NCI-H1436 treated with DMSO at 0.1 percent for 48 hours (cell line): ENCODE data around the gene IGDCC3.

Experiments
- DNase-seq: peaks from one replicate; lab custom pipeline; 2025; lab: John Stamatoyannopoulos, UW

Gene IGDCC3

DNA sequence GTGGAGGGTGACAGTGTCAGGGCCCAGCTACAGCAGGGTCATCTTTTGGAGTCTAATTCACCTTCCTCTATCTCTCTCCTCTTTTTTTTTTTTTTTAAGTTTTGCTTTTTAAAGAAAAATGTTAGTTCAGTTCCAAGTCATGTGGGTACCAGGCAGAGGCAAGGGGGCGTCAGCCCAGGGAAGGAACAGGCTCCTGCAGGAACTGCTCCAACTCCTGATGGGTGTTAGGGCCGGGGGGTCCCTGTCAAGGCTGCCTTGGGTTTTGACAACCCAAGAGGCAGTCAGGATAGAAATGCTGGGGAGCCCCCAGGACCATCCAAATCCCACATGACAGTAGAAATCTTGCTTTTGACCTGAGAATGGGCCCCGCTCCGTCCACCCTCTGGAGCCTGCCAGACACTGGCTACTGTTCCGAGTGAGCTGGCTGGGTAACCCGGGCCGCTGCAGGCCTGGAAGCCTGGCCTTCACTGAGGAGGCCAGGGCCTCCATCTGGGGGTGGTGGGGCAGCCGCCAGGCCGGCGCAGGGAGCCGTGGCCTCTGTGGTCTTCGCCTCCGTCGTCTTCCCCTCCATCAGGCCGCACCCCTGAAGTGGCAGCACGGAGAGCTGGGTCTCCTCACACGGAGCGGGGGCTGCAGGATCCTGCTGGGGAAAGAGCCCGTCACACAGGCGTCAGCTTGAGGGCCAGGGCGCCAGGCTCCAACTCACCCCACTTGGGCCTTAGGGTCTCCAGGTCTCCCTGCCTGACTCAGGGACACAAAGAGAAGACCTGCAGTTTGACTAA is 49.1 kb downstream of the IGDCC3 start:
- no peak for DNase-seq

DNA sequence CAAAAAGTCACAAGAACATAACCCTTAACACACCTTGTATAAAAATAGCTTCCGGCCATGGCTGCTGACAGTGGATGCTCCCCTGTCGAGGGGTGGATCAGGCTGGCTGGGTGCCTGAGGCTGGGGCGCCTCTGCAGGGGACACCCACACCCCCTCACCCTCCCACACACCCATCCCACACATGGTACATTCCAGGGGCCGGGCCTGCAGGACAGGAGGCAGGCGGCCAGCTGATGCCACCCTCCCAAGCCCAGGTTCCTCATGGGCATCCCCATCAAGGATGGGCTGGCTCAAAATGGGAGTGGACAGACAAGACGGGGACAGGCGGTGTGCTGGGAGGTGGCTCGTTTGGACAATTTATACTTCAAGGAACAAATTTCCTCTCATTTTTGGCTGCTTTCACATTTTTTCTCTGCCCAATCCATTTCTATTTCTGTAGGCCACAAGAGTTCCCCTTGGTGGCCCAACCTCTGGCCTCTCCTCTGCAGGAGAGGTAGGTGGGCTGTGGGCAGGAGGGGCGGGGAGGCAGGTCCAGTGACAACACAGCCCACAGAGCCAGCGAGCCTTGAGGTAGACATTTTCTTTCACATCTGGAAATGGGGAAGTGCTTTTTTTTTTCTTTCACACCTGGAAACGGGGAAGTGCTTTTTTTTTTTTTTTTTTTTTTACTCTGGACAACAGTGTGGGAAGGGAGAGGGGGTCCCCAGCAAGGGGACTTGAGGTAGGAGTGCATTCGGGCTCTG is 50.0 kb downstream of the IGDCC3 start:
- no peak for DNase-seq

DNA sequence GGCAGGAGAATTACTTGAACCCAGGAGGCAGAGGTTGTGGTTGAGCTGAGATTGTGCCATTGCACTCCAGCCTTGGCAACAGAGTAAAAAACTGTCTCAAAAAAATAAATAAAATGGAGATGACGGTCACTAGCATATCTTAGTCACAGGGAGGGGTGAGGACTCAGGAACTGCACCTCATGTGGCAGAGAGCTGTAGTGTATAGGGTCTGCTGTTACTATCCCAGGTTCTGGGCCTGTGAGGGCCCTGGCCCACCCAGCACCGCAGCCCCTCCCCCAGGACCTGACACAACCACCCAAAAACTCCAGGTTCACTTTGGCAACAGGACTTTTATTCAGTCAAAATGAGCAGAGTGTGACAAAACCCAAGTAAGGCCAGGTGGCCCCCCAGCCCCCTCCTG is 51.0 kb downstream of the IGDCC3 start:
- no peak for DNase-seq

DNA sequence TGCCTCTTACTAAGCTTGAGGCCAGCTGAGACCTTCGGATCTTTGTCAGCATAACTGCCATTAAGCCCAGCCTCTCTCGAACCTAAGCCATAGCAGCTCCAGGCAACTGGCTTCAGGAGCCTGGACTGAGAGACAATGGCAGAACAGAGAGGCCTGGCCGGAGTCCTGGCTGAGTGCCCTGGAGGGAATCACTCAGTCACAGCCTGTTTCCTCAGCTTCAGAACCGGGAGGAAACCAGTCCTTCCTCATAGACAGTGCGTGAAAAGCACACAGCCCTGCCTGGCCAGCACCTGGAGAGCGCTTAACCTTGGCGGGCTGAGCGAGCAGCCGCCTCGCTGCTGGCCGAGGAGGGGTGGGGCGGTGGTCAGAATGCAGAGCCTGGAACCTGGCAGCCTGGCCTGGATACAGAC is 51.7 kb downstream of the IGDCC3 start:
- no peak for DNase-seq

DNA sequence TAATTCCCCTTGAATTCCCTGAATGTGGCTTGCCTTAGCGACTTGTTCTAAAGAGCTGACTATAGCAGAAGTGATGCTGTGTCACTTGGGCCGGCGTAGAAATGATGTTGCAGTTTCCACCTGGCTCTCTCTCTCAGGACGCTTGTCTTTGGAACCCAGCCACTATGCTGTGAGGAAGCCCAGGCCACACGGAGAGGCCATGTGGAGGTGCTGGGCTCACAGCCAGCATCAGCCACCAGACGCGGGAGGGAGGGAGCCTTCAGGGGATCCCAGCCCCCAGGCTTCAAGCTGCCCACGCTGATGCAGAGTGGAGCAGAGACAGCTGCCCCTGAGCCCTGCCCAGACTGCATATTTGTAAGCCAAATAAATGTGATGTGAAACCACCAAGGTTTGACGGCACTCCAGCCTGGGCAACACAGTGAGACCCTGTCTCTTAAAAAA is 54.7 kb downstream of the IGDCC3 start:
- DNase-seq: no peak

DNA sequence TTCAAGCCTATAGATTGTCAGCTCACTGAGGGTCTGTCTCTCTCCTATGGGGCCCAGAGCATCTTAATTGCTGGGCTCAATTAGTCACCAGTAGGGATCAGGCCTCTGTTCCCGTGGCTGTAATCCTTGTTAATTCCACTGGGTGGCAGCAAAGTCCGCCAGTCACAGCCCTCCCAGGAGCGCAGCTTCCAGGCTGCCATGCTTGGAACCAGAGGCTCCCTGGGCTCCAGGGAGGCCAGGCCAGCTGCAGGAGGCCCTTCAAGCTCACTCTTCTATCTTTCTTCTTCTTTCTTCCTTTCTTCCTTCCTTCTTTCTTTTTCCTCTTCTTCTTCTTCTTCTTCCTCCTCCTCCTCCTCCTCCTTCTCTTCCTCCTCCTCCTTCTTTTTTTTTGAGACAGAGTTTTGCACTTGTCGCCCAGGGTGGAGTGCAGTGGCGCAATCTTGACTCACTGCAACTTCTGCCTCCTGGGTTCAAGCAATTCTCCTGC is 58.9 kb downstream of the IGDCC3 start:
- DNase-seq: peak; percentile 25

DNA sequence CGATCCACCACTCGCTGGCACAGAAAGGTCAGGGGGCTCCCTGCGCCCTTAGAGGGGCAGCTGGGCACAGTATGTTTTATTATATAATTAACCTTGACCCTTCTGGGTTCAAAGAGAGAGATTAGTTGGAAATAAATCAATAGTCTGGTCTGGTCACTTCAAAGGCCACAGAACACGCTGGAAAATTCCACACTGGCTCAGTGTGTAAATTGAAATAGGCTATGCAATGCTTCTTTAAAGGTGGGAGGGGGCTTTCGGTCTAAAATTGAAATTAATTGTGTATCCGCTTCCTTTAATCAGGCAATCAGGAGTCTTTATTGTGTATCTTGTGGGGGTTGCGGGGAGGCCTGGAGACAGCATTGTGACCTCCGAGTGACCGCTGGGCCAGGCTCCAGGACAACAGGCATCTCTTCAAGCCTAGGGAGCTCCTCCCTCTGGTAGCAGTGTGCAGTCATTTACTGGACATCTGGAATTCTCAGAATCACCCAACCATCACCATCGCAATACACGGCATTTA is 65.3 kb downstream of the IGDCC3 start:
- DNase-seq: no peak

DNA sequence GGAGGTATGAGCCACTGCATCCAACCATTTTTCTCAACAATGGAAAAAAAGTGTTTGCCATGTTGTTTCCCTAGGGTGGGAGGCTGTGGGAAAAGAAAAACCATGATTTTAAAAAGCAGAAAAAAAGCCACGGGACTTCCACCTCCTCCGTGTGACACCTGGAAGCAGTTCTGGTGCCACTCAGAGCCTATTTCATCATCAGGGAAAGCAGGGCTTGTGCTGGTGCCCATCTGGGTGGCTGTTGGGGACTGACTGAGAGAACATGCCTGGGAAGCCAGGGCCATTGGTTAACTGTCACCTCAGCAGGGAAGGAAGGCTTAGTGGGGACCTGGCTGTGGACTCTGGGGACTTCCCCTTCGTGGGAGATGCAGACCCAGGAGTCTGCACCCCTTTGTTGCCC is 66.0 kb downstream of the IGDCC3 start:
- DNase-seq: no peak

DNA sequence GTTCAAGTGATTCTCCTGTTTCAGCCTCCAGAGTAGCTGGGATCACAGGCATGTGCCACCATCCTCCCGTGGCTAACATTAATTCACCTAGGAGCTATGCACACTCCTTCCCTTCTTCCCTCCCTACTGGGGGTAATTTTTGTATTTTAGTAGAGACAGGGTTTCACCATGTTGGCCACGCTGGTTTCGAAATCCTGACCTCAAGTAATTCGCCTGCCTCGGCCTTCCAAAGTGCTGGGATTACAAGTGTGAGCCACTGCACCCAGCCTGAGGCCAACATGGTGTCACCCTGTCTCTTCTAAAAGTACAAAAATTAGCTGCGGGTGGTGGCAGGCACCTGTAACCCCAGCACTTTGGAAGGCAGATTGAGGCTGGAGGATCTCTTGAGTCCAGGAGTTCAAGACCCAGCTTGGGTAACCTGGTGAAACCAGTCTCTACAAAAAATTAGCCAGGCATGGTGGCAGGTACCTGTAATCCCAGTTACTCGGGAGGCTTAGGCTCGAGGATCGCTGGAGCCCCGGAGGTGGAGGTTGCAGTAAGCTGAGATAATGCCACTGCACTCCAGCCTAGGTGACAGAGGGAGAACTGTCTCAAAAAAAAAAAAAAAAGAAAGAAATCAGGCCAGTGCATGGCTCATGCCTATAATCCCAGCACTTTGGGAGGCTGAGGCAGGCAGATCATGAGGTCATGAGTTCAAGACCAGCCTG is 67.2 kb downstream of the IGDCC3 start:
- DNase-seq: no peak

DNA sequence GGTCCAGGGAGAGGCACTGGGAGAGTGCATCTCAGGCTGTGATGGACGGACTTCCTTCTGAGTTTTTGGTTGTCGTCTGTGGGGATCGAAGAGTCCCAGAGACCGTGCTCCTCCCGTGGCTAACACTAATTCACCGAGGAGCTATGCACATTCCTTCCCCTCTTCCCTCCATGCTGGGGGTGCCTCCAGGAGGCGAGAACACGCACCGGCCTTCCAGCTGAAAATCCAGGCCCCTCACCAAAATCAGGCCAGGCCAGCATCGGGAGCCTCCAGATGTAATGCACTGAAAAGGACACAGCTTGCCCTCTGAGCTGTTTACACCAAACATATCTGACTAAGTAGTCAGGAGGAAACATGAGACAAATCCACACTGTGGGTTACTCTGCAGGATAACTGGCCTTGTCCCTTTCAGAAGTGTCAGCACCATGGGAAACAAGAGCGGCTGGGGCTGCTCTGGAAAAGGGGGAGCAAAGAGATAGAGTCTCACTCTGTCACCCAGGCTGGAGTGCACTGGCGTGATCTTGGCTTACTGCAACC is 67.9 kb downstream of the IGDCC3 start:
- DNase-seq: no peak

DNA sequence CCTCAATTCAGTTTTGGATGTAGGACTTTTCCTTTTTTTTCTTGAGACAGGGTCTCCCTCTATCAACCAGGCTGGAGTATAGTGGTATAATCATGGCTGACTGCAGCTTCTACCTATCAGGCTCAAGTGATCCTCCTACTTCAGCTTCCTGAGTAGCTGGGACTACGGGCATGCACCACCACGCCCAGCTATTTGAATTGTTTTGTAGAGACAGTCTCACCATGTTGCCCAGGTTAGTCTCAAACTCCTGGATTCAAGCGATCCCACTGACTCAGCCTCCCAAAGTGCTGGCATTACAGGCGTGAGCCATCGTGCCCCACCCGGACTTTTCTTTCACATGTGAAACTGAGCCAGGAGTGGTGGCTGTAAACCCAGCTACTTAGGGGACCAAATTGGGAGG is 69.8 kb downstream of the IGDCC3 start:
- no peak for DNase-seq

DNA sequence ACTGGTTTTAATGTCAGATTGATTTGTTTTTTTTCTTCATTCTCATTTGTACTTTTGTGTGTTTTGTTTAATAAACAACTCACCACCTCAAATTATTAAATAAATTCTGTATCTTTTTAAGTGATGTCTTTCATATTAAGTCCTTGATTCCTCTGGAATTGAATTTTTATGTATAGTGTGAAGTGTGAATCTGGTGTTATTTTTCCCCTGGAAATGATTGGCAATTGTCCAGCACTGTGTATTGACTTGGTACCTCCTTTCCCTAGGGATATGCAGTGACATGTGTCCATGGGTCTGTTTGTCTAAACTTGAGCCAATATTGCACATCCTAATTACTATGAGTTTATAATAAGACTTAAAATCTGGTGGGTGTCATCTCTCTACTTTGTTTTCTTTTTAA is 71.3 kb downstream of the IGDCC3 start:
- DNase-seq: no peak

DNA sequence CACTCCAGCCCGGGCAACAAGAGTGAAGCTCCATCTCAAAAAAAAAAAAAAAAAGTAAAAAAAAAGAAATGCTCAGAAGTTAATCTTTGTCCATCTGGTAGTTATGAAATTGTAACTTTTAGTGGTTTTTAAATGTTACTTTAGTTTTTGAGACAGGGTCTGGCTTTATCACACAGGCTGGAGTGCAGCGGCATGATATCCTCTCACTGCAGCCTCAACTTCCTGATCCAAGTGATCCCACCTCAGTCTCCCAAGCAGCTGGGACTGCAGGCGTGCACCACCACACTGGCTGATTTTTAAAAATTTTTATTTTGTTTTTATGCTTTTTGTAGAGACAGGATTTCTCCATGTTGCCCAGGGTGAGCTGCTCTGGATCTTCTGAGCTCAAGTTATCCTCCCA is 72.0 kb downstream of the IGDCC3 start:
- no peak for DNase-seq

DNA sequence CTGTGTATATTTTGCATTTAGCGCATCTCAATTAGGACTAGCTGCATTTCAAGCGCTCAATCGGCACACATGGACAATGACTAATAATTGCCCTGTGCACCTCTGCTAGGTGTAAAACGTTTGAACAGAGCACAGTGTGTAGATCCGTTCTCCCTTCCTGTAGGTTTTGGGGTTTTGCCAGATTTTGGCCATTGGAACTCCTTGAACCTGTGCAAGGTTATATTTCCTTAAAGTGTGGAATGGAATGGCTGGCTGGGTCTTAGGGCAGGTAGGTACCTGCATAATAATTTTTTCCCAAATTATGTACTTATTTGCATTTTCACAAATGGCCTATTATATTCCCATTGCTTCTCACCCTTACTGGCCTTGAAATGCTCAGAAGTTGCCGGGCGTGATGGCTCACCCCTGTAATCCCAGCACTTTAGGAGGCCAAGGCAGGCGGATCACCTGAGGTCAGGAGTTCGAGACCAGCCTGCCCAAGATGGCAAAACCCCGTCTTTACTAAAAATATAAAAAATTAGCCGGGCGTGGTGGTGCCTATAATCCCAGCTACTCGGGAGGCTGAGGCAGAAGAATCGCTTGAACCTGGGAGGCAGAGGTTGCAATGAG is 72.5 kb downstream of the IGDCC3 start:
- no peak for DNase-seq

DNA sequence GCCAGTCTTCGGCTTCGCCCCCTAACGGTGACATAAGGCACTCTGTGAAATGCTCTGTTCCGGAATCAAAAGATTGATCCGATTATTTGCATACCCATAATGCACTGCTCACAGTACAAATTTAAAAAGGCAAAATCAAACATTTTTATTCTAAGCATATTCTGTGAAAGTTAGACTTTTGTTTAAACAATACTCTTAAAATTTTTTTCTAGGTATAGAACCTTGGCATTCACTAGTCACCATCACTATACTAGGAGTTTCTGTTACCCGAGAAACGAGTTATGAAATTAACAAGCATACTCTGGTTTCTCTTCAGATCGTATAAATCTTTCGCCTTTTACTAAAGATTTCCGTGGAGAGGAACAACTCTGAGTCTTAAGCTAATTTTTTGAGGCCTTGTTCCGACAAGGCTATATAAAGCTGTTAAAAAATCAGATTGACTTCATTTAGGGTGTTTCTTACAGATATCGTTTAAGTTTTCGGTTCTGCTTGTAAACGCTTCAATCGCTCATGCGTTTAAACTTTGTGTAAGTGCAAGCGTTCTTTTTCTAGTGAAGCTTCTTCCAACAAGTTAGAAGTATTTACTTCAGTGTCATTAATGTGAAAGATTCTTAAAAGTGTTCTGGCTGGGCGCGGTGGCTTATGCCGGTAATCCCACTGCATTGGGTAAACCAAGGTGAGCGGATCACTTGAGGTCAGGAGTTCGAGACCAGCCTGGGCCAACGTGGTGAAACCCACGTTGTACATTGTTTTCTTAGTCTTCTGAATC is 73.2 kb downstream of the IGDCC3 start, which contains the start of gene RNU5B-1:
RNU5B-1 (plus strand) TSS at position 297 of the 769 bp plus-strand sequence.
- peak; percentile 78 for DNase-seq

DNA sequence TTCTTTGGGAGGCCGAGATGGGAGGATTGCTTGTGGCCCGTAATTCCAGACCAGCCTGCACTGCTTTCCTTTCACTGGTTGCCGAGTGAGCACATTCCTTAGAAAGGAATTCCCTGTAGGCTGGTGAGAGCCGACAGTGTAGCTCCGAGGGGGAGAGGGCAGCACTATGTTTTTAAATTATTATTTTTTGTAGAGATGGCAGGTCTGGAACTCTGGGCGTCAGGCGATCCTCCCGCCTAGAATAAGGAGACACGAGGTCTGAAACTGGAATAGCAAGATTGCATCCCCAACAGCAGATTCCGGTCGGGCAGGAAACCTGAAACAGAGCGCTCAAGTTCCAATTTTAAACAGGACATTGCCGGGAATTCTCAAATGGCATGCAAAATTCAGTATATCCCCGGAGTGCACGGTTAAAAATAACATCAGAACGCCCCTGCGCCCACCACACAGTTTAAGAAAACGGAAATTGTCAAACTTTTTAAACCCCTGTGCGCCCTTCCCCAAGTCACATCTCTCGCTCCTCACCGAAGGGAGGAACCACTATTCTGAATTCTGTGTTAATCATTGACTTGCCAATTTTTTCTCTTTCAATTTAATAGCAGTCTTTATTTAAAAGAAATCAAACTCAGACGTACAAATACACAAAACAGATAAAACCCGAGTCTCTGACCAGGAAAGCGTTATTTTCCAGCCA is 74.0 kb downstream of the IGDCC3 start:
- DNase-seq: no peak

DNA sequence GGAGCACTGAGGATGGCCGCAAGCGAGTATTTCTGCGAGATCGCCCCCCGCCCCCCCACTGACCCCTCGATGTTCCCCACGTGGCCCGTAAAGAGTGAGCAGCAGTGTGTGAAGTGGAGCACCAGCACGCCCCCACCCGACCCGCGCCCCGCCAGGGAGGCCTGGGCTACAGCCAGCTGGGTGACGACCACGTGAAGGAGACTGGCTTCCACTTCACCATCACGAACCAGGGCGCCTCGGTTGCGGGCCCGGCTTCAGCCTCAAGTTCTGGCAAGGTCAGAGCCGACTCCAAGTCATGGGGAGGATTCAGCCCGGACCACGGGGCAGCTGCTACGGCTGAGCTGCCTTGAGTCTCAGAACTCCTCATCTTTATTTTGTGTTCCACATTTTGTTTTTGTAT is 75.7 kb downstream of the IGDCC3 start:
- DNase-seq: no peak

DNA sequence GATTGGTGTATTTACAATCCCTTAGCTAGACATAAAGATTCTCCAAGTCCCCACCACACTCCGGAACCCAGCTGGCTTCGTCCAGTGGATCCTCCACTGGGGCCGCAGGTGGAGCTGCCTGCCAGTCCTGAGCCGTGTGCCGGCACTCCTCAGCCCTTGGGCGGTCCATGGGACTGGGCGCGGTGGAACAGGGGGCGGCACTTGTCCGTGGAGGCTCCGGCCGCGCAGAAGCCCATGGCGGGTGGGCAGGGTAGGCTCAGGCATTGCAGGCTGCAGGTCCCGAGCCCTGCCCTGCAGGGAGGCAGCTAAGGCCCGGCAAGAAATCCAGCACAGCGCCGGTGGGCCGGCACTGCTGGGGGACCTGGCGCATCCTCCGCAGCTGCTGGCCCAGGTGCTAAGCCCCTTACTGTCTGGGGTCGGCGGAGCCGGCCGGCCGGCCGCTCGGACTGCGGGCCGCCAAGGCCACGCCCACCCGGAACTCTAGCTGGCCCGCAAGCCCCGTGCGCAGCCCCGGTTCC is 76.8 kb downstream of the IGDCC3 start:
- DNase-seq: no peak

DNA sequence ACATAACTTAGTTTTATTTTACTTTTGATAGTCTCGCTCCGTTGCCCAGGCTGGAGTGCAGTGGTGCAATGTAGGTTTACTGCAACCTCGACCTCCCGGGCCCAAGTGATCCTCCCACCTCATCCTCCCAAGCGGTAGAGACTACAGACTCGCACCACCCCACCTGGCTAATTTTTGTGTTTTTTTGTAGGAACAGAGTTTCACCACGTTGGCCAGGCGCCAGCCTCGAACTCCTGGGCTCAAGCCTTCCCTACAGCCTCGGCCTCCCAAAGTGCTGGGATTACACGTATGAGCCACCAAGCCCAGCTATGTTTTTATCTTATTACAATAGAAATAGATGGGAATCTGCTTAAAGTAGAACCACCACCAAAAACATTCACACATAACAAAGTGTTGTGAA is 79.1 kb downstream of the IGDCC3 start:
- no peak for DNase-seq

DNA sequence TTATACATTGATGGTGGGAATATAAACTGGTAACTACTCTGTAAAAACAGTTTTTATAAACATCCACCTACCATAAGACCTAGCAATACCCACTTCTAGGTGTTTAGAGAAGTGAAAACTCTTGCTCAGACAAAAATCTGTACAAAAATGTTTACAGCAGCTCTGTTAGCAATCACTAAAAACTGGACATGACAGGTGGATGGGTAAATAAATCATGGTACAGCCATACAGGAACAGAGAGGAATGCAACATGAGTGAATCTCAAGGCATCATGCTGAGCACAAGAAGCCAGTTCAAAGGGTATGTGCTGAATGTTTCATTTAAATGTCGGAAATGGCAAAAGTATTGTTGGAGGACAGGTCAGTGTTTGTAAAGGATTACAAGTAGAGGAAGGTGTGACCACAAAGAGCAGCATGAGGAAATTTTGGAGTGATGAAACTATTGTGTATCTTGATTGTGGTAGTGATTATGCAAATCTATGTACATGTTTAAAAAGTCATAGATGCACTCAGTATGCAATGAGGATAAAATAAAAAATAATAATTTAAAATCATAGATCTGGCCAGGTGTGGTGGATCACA is 84.8 kb downstream of the IGDCC3 start:
- no peak for DNase-seq
